ENCODE results near the gene PCDH17.

GRCh38 chr13:57716295-57716694, 84.8 kb downstream of the PCDH17 start:
- TF ChIP-seq, protein P1, sequence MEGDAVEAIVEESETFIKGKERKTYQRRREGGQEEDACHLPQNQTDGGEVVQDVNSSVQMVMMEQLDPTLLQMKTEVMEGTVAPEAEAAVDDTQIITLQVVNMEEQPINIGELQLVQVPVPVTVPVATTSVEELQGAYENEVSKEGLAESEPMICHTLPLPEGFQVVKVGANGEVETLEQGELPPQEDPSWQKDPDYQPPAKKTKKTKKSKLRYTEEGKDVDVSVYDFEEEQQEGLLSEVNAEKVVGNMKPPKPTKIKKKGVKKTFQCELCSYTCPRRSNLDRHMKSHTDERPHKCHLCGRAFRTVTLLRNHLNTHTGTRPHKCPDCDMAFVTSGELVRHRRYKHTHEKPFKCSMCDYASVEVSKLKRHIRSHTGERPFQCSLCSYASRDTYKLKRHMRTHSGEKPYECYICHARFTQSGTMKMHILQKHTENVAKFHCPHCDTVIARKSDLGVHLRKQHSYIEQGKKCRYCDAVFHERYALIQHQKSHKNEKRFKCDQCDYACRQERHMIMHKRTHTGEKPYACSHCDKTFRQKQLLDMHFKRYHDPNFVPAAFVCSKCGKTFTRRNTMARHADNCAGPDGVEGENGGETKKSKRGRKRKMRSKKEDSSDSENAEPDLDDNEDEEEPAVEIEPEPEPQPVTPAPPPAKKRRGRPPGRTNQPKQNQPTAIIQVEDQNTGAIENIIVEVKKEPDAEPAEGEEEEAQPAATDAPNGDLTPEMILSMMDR (IDR thresholded peaks at IDR 0.05; ENCODE audit: low read length), result no peak; the same call in 1 of the 2 replicates
- TF ChIP-seq EZH2 (IDR thresholded peaks at IDR 0.05; ENCODE audit: borderline replicate concordance, low read length), result no peak

All from OCI-LY1 (cell line).